Subcutaneous abdominal adipose tissue (tissue), 5 donors: ENCODE measurements around the gene GUK1.
"Not testable (repeated sequence)": the region's sequence is repeated elsewhere in the genome, so short reads cannot be mapped to it uniquely, and the experiment has no call there.

Source experiments
- H3K27ac ChIP-seq: one replicate; pipeline ENCODE4 v1.7.0; 2013; ENCODE audit warnings: low read depth, mild to moderate bottlenecking, inconsistent platforms, low read length, moderate library complexity
- H3K27me3 ChIP-seq, 5 donors: one replicate each; pipeline ENCODE4 v1.7.0; 2013; ENCODE audit warnings: low read length in 5 of 5, inconsistent platforms in 1 of 5; ENCODE audit not compliant: control insufficient read depth in 5 of 5, insufficient read depth in 4 of 5
- H3K36me3 ChIP-seq, 5 donors: one replicate each; pipeline ENCODE4 v1.7.0; 2013; ENCODE audit warnings: low read length in 5 of 5; ENCODE audit not compliant: control insufficient read depth in 5 of 5, insufficient read depth in 5 of 5
- H3K4me1 ChIP-seq, 5 donors: one replicate each; pipeline ENCODE4 v1.7.0; 2013; ENCODE audit warnings: low read length in 5 of 5, mild to moderate bottlenecking in 3 of 5, moderate library complexity in 1 of 5; ENCODE audit not compliant: control insufficient read depth in 5 of 5, insufficient read depth in 5 of 5
- H3K4me3 ChIP-seq, 5 donors: one replicate each; pipeline ENCODE4 v1.7.0; 2013; ENCODE audit warnings: low read length in 5 of 5, low read depth in 1 of 5
- H3K9ac ChIP-seq, 5 donors: one replicate each; pipeline ENCODE4 v1.7.0; 2013; ENCODE audit warnings: low read length in 5 of 5, mild to moderate bottlenecking in 4 of 5, moderate library complexity in 3 of 5
- H3K9me3 ChIP-seq, 5 donors: one replicate each; pipeline ENCODE4 v1.7.0; 2013; ENCODE audit warnings: low read length in 5 of 5; ENCODE audit not compliant: control insufficient read depth in 5 of 5
- donor health status: healthy.
- donor health status: healthy.
- donor health status: healthy.
- donor health status: healthy.
- donor health status: healthy.

Gene GUK1

GRCh38 chr1:228109962-228110488 lies 30.1 kb upstream of the GUK1 start:
- Histone ChIP-seq H3K36me3 (peaks cover 0 to 28% (median 21%) of the 10 kb centered on the region in 5 donors), H3K9me3 (no peaks in the 10 kb centered on the region), H3K9ac (peak overlapping the region in 4 of 5 donors; percentile 84 to 95 (median 90)), H3K4me1 (peaks cover 5 to 25% (median 23%) of the 10 kb centered on the region in 5 donors), H3K27me3 (no peaks in the 10 kb centered on the region), H3K27ac (peak overlapping the region; percentile 84), H3K4me3 (peak overlapping the region; percentile 79 to 99 (median 94))

- Histone ChIP-seq H3K27me3 (no peaks in the 10 kb centered on the region), H3K4me3 (peak overlapping the region in 1 of 5 donors; percentile 95), H3K9ac (no peak overlapping the region), H3K4me1 (peaks cover 5 to 25% (median 23%) of the 10 kb centered on the region in 5 donors), H3K36me3 (peaks cover 0 to 25% (median 21%) of the 10 kb centered on the region in 5 donors), H3K9me3 (no peaks in the 10 kb centered on the region), H3K27ac (no peak overlapping the region)
Observed at GRCh38 chr1:228110556-228110955, 29.5 kb upstream of the GUK1 start.

- not testable (repeated sequence) for H3K9ac ChIP-seq, H3K4me3 ChIP-seq, H3K27me3 ChIP-seq, H3K9me3 ChIP-seq, H3K27ac ChIP-seq
- Histone ChIP-seq H3K36me3 (peaks cover 0 to 18% (median 13%) of the 10 kb centered on the region in 5 donors), H3K4me1 (peaks cover 5 to 25% (median 23%) of the 10 kb centered on the region in 5 donors)
Observed at GRCh38 chr1:228111315-228111714, 28.8 kb upstream of the GUK1 start.

GRCh38 chr1:228112167-228112566 lies 27.9 kb upstream of the GUK1 start:
- H3K36me3 ChIP-seq, result peaks cover 0 to 9% (median 6%) of the 10 kb centered on the region in 5 donors
- H3K27me3 ChIP-seq, result no peaks in the 10 kb centered on the region
- H3K4me3 ChIP-seq, result no peak overlapping the region
- H3K4me1 ChIP-seq, result peaks cover 5 to 25% (median 23%) of the 10 kb centered on the region in 5 donors
- no peak overlapping the region for H3K9ac ChIP-seq
- H3K9me3 ChIP-seq, result no peaks in the 10 kb centered on the region
- H3K27ac ChIP-seq, result no peak overlapping the region

- no peaks in the 10 kb centered on the region for H3K9me3 ChIP-seq
- H3K9ac ChIP-seq, result no peak overlapping the region
- peaks cover 0 to 5% (median 2%) of the 10 kb centered on the region in 5 donors for H3K36me3 ChIP-seq
- no peaks in the 10 kb centered on the region for H3K27me3 ChIP-seq
- H3K4me1 ChIP-seq, result peaks cover 5 to 25% (median 22%) of the 10 kb centered on the region in 5 donors
- no peak overlapping the region for H3K4me3 ChIP-seq
- no peak overlapping the region for H3K27ac ChIP-seq
Observed at GRCh38 chr1:228112617-228113016, 27.5 kb upstream of the GUK1 start.

GRCh38 chr1:228114827-228115226 lies 25.3 kb upstream of the GUK1 start:
- H3K27ac ChIP-seq, result no peak overlapping the region
- no peaks in the 10 kb centered on the region for H3K36me3 ChIP-seq
- no peaks in the 10 kb centered on the region for H3K27me3 ChIP-seq
- H3K4me1 ChIP-seq, result peaks cover 0 to 7% (median 6%) of the 10 kb centered on the region in 5 donors
- H3K9me3 ChIP-seq, result peaks cover 0 to 4% (median 0%) of the 10 kb centered on the region in 5 donors
- H3K4me3 ChIP-seq, result no peak overlapping the region
- H3K9ac ChIP-seq, result no peak overlapping the region

GRCh38 chr1:228117335-228117734 lies 22.7 kb upstream of the GUK1 start:
- Histone ChIP-seq H3K9me3 (peaks cover 0 to 4% (median 0%) of the 10 kb centered on the region in 5 donors), H3K4me1 (no peaks in the 10 kb centered on the region), H3K27ac (no peak overlapping the region), H3K4me3 (no peak overlapping the region), H3K27me3 (no peaks in the 10 kb centered on the region), H3K36me3 (no peaks in the 10 kb centered on the region), H3K9ac (no peak overlapping the region)

- no peaks in the 10 kb centered on the region for H3K27me3 ChIP-seq
- peaks cover 0 to 4% (median 0%) of the 10 kb centered on the region in 5 donors for H3K9me3 ChIP-seq
- H3K4me1 ChIP-seq, result no peaks in the 10 kb centered on the region
- no peak overlapping the region for H3K27ac ChIP-seq
- H3K4me3 ChIP-seq, result no peak overlapping the region
- no peak overlapping the region for H3K9ac ChIP-seq
- H3K36me3 ChIP-seq, result no peaks in the 10 kb centered on the region
Observed at GRCh38 chr1:228118040-228118439, 22.0 kb upstream of the GUK1 start.

GRCh38 chr1:228120351-228120750 lies 19.7 kb upstream of the GUK1 start:
- H3K9me3 ChIP-seq, result peaks cover 0 to 4% (median 0%) of the 10 kb centered on the region in 5 donors
- no peaks in the 10 kb centered on the region for H3K4me1 ChIP-seq
- H3K4me3 ChIP-seq, result no peak overlapping the region
- no peaks in the 10 kb centered on the region for H3K36me3 ChIP-seq
- no peak overlapping the region for H3K27ac ChIP-seq
- no peak overlapping the region for H3K9ac ChIP-seq
- H3K27me3 ChIP-seq, result no peaks in the 10 kb centered on the region

GRCh38 chr1:228120857-228121489 lies 19.1 kb upstream of the GUK1 start:
- H3K36me3 ChIP-seq, result no peaks in the 10 kb centered on the region
- peaks cover 0 to 4% (median 0%) of the 10 kb centered on the region in 5 donors for H3K9me3 ChIP-seq
- no peak overlapping the region for H3K27ac ChIP-seq
- H3K27me3 ChIP-seq, result no peaks in the 10 kb centered on the region
- H3K4me3 ChIP-seq, result no peak overlapping the region
- H3K9ac ChIP-seq, result no peak overlapping the region
- peaks cover 0 to 5% (median 0%) of the 10 kb centered on the region in 5 donors for H3K4me1 ChIP-seq
